IPS-18c (cell line): ENCODE measurements around the gene PAPPA.

Experiments
- H3K4me3 ChIP-seq: 2 replicates; pipeline ENCODE4 v1.7.0; 2013; ENCODE audit warnings: low read depth, mild to moderate bottlenecking, low read length, moderate library complexity; ENCODE audit not compliant: insufficient read depth
- H3K9me3 ChIP-seq: one replicate; pipeline ENCODE4 v1.6.1; 2013; ENCODE audit warnings: mild to moderate bottlenecking, low read length, moderate library complexity; ENCODE audit not compliant: control insufficient read depth, insufficient read depth

PAPPA gene

GRCh38 chr9:116279230-116279629 lies 125.6 kb downstream of the PAPPA start:
- H3K4me3 ChIP-seq = no peak overlapping the region

GRCh38 chr9:116280529-116280928 lies 126.9 kb downstream of the PAPPA start:
- H3K9me3 ChIP-seq = no peaks in the 10 kb centered on the region
- no peak overlapping the region for H3K4me3 ChIP-seq

More at GRCh38 chr9:116279230-116279629, 125.6 kb downstream of the PAPPA start:
- no peaks in the 10 kb centered on the region for H3K9me3 ChIP-seq

- Histone ChIP-seq H3K4me3 (no peak overlapping the region), H3K9me3 (no peaks in the 10 kb centered on the region)
Measured at GRCh38 chr9:116282597-116282996, 129.0 kb downstream of the PAPPA start.

GRCh38 chr9:116284518-116284917 lies 130.9 kb downstream of the PAPPA start:
- no peaks in the 10 kb centered on the region for H3K9me3 ChIP-seq

GRCh38 chr9:116285320-116285719 lies 131.7 kb downstream of the PAPPA start:
- Histone ChIP-seq H3K9me3 (no peaks in the 10 kb centered on the region), H3K4me3 (no peak overlapping the region)

More at GRCh38 chr9:116284518-116284917, 130.9 kb downstream of the PAPPA start:
- no peak overlapping the region for H3K4me3 ChIP-seq

- Histone ChIP-seq H3K4me3 (no peak overlapping the region; the same call in 1 of the 2 replicates), H3K9me3 (peaks cover 2% of the 10 kb centered on the region)
Measured at GRCh38 chr9:116286297-116286696, 132.7 kb downstream of the PAPPA start.

GRCh38 chr9:116287721-116288120 lies 134.1 kb downstream of the PAPPA start:
- Histone ChIP-seq H3K4me3 (no peak overlapping the region), H3K9me3 (peaks cover 2% of the 10 kb centered on the region)

- peaks cover 2% of the 10 kb centered on the region for H3K9me3 ChIP-seq
- no peak overlapping the region for H3K4me3 ChIP-seq
Measured at GRCh38 chr9:116288658-116289057, 135.1 kb downstream of the PAPPA start.

- H3K9me3 ChIP-seq = no peaks in the 10 kb centered on the region
- H3K4me3 ChIP-seq = no peak overlapping the region
Measured at GRCh38 chr9:116297346-116297745, 143.8 kb downstream of the PAPPA start.

- no peaks in the 10 kb centered on the region for H3K9me3 ChIP-seq
- H3K4me3 ChIP-seq = no peak overlapping the region
Measured at GRCh38 chr9:116298249-116298648, 144.7 kb downstream of the PAPPA start.

GRCh38 chr9:116298878-116299391 lies 145.3 kb downstream of the PAPPA start:
- no peak overlapping the region for H3K4me3 ChIP-seq
- no peaks in the 10 kb centered on the region for H3K9me3 ChIP-seq

- no peaks in the 10 kb centered on the region for H3K9me3 ChIP-seq
Measured at GRCh38 chr9:116300360-116300870, 146.8 kb downstream of the PAPPA start.

GRCh38 chr9:116303270-116303669 lies 149.7 kb downstream of the PAPPA start:
- Histone ChIP-seq H3K9me3 (no peaks in the 10 kb centered on the region), H3K4me3 (no peak overlapping the region)

More at GRCh38 chr9:116300360-116300870, 146.8 kb downstream of the PAPPA start:
- no peak overlapping the region for H3K4me3 ChIP-seq

GRCh38 chr9:116303886-116304538 lies 150.4 kb downstream of the PAPPA start:
- no peaks in the 10 kb centered on the region for H3K9me3 ChIP-seq
- no peak overlapping the region for H3K4me3 ChIP-seq

- Histone ChIP-seq H3K4me3 (no peak overlapping the region), H3K9me3 (no peaks in the 10 kb centered on the region)
Measured at GRCh38 chr9:116304761-116305160, 151.2 kb downstream of the PAPPA start.

- Histone ChIP-seq H3K9me3 (no peaks in the 10 kb centered on the region), H3K4me3 (no peak overlapping the region)
Measured at GRCh38 chr9:116308076-116308475, 154.5 kb downstream of the PAPPA start.

GRCh38 chr9:116309900-116310611 lies 156.5 kb downstream of the PAPPA start:
- no peak overlapping the region for H3K4me3 ChIP-seq
- H3K9me3 ChIP-seq = no peaks in the 10 kb centered on the region

GRCh38 chr9:116312221-116312620 lies 158.6 kb downstream of the PAPPA start:
- H3K9me3 ChIP-seq = no peaks in the 10 kb centered on the region
- H3K4me3 ChIP-seq = no peak overlapping the region
